SK-N-SH (cell line): ENCODE data around the gene RCAN2.

ENCODE experiments used
- ELF1 ChIP-seq: IDR thresholded peaks from 2 replicates; pipeline ENCODE4 v1.4.0; 2012
- EP300 ChIP-seq, 2 experiments: IDR thresholded peaks; 2 replicates each; pipeline versions ENCODE4 v1.4.0 to v1.6.1; 2012; ENCODE audit warnings: borderline replicate concordance in 1 of 2, low read depth in 1 of 2, low read length in 1 of 2
- EZH2phosphoT487 ChIP-seq: fragments of 200-600 bp; sonication (generic); IDR thresholded peaks from 2 replicates; pipeline ENCODE4 v1.6.1; 2017; ENCODE audit warnings: low read depth, mixed run types, mild to moderate bottlenecking, antibody characterized with exemption, moderate library complexity, borderline replicate concordance
- JUND ChIP-seq: IDR thresholded peaks from 2 replicates; pipeline ENCODE4 v1.4.0; 2012
- MXI1 ChIP-seq: IDR thresholded peaks from 2 replicates; pipeline ENCODE4 v1.6.1; 2012; ENCODE audit warnings: mild to moderate bottlenecking, low read depth, low read length, improper control_type of control experiment
- RFX5 ChIP-seq: IDR thresholded peaks from 2 replicates; pipeline ENCODE4 v1.6.1; 2012; ENCODE audit warnings: mild to moderate bottlenecking, improper control_type of control experiment, low read length
- RXRA ChIP-seq: IDR thresholded peaks from 2 replicates; pipeline ENCODE4 v1.4.0; 2012; ENCODE audit warnings: low read depth, mild to moderate bottlenecking, borderline replicate concordance
- TAF1 ChIP-seq: IDR thresholded peaks from 2 replicates; pipeline ENCODE4 v1.6.1; 2012; ENCODE audit warnings: low read depth, mild to moderate bottlenecking, low read length, moderate library complexity, borderline replicate concordance
- TF ChIP-seq, protein P1 (sequence below): IDR thresholded peaks from 2 replicates; pipeline ENCODE4; 2012
- TF ChIP-seq, protein P2 (sequence below): IDR thresholded peaks from 2 replicates; pipeline ENCODE4 v1.4.0; 2012; ENCODE audit warnings: low read depth
- TF ChIP-seq, protein P3 (sequence below): fragments of 200-600 bp; sonication (generic); IDR thresholded peaks from 2 replicates; pipeline ENCODE4 v1.6.1; 2017; ENCODE audit warnings: antibody characterized with exemption, mild to moderate bottlenecking, moderate library complexity
- TF ChIP-seq, protein P4 (sequence below): IDR thresholded peaks from 2 replicates; pipeline ENCODE4 v1.4.0; 2012; ENCODE audit warnings: low read depth, borderline replicate concordance

DNA sequence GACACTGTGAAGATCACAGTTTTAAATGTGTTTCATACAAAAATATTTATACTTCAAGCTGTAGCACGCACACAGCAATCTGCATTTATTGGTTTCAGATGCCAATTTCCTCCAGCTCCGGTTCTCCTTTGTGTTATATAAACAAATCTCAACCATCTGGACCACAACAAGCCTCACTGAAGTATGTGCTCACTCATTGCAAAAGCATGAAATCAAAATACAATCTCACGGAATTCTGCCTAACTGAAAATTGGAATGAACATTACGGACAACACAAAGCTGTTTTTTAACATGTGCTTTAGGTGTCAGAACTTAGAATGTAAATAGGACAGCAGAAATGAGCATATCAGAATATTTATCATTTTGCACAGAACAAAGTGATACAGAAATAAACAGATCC is 38.0 kb downstream of the RCAN2 start:
- TF ChIP-seq ELF1 (no peak), MXI1 (no peak), EZH2phosphoT487 (no peak), JUND (no peak), RFX5 (no peak), TAF1 (no peak), EP300 (IDR thresholded peaks at IDR 0.05; ENCODE audit: borderline replicate concordance in 1 of 2, low read depth in 1 of 2, low read length in 1 of 2) (no peak), RXRA (no peak)
- TF ChIP-seq, protein P1, sequence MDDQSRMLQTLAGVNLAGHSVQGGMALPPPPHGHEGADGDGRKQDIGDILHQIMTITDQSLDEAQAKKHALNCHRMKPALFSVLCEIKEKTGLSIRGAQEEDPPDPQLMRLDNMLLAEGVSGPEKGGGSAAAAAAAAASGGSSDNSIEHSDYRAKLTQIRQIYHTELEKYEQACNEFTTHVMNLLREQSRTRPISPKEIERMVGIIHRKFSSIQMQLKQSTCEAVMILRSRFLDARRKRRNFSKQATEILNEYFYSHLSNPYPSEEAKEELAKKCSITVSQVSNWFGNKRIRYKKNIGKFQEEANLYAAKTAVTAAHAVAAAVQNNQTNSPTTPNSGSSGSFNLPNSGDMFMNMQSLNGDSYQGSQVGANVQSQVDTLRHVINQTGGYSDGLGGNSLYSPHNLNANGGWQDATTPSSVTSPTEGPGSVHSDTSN, result no peak
- TF ChIP-seq, protein P2, sequence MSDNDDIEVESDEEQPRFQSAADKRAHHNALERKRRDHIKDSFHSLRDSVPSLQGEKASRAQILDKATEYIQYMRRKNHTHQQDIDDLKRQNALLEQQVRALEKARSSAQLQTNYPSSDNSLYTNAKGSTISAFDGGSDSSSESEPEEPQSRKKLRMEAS, result no peak
- TF ChIP-seq, protein P3, sequence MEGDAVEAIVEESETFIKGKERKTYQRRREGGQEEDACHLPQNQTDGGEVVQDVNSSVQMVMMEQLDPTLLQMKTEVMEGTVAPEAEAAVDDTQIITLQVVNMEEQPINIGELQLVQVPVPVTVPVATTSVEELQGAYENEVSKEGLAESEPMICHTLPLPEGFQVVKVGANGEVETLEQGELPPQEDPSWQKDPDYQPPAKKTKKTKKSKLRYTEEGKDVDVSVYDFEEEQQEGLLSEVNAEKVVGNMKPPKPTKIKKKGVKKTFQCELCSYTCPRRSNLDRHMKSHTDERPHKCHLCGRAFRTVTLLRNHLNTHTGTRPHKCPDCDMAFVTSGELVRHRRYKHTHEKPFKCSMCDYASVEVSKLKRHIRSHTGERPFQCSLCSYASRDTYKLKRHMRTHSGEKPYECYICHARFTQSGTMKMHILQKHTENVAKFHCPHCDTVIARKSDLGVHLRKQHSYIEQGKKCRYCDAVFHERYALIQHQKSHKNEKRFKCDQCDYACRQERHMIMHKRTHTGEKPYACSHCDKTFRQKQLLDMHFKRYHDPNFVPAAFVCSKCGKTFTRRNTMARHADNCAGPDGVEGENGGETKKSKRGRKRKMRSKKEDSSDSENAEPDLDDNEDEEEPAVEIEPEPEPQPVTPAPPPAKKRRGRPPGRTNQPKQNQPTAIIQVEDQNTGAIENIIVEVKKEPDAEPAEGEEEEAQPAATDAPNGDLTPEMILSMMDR, result no peak
- TF ChIP-seq, protein P4, sequence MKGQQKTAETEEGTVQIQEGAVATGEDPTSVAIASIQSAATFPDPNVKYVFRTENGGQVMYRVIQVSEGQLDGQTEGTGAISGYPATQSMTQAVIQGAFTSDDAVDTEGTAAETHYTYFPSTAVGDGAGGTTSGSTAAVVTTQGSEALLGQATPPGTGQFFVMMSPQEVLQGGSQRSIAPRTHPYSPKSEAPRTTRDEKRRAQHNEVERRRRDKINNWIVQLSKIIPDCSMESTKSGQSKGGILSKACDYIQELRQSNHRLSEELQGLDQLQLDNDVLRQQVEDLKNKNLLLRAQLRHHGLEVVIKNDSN, result no peak
